LHCN-M2 (cell line): ENCODE measurements around the gene HS3ST2. TPM values are rescaled to one million over a fixed set of nuclear protein-coding genes. Genes with fewer than 3 reads are reported as not detected.
"Not testable (repeated sequence)": the region's sequence is repeated elsewhere in the genome, so short reads cannot be mapped to it uniquely, and the experiment has no call there.

Experiments used
- DNase-seq: peaks from one replicate; pipeline ENCODE4 v3.0.0-alpha.2; 2012; ENCODE audit warnings: low read depth
- total RNA-seq: library from RNA; depleted of rRNA; stranded (reverse); fragments of >200 nt; gene quantifications from 2 replicates; pipeline ENCODE4 v1.2.3, GENCODE V29; 2014

The HS3ST2 gene
- total RNA-seq, 1 experiment from 2014 or later, result not detected

- DNase-seq, result no peak
These were observed 118.2 kb downstream of the HS3ST2 start for GRCh38 chr16:22932032-22932771.

- no peak for DNase-seq
These were observed 119.2 kb downstream of the HS3ST2 start for GRCh38 chr16:22933173-22933572.

- DNase-seq, result no peak
These were observed 120.8 kb downstream of the HS3ST2 start for GRCh38 chr16:22934786-22935185.

GRCh38 chr16:22937169-22937568, 123.2 kb downstream of the HS3ST2 start:
- DNase-seq, result no peak

GRCh38 chr16:22938647-22939046, 124.7 kb downstream of the HS3ST2 start:
- peak; percentile 5 for DNase-seq

GRCh38 chr16:22939744-22940363, 125.9 kb downstream of the HS3ST2 start:
- DNase-seq, result not testable (repeated sequence)

- DNase-seq, result no peak
These were observed 128.1 kb downstream of the HS3ST2 start for GRCh38 chr16:22941970-22942501.

- DNase-seq, result no peak
These were observed 128.8 kb downstream of the HS3ST2 start for GRCh38 chr16:22942811-22943210.

- DNase-seq, result peak; percentile 3
These were observed 131.4 kb downstream of the HS3ST2 start for GRCh38 chr16:22945361-22945760.

GRCh38 chr16:22946433-22946832, 132.5 kb downstream of the HS3ST2 start:
- DNase-seq, result no peak

GRCh38 chr16:22948058-22948602, 134.2 kb downstream of the HS3ST2 start:
- DNase-seq, result no peak

- DNase-seq, result peak; percentile 64
These were observed 134.8 kb downstream of the HS3ST2 start for GRCh38 chr16:22948603-22949368.

- no peak for DNase-seq
These were observed 141.6 kb downstream of the HS3ST2 start for GRCh38 chr16:22955461-22956070.

GRCh38 chr16:22961206-22961605, 147.2 kb downstream of the HS3ST2 start:
- no peak for DNase-seq

- DNase-seq, result no peak
These were observed 148.9 kb downstream of the HS3ST2 start for GRCh38 chr16:22962905-22963304.
